Spinal cord (tissue), 10 donors: Measurements from ENCODE around the gene PPM1G. TPM values are rescaled to one million over a fixed set of nuclear protein-coding genes. Genes with fewer than 3 reads are reported as not detected.

ENCODE experiments used
- DNase-seq, 6 donors: peaks; one replicate each; pipeline versions ENCODE4 v3.0.0 to v3.0.0-alpha.2; 2013 to 2015; ENCODE audit warnings: low spot score in 6 of 6, low read depth in 4 of 6
- H3K27ac ChIP-seq: one replicate; pipeline ENCODE4 v1.5.1; 2013; ENCODE audit warnings: low read depth, low read length, control low read depth
- H3K27me3 ChIP-seq: one replicate; pipeline ENCODE4 v1.6.1; 2013; ENCODE audit warnings: low read length; ENCODE audit not compliant: control insufficient read depth, insufficient read depth
- H3K36me3 ChIP-seq: one replicate; pipeline ENCODE4 v1.6.1; 2013; ENCODE audit warnings: low read length; ENCODE audit not compliant: control insufficient read depth, insufficient read depth
- H3K4me1 ChIP-seq: one replicate; pipeline ENCODE4 v1.6.1; 2013; ENCODE audit warnings: low read length; ENCODE audit not compliant: control insufficient read depth, insufficient read depth
- H3K4me3 ChIP-seq: one replicate; pipeline ENCODE4 v1.5.1; 2013; ENCODE audit warnings: low read depth, low read length, control low read depth
- H3K9me3 ChIP-seq: one replicate; pipeline ENCODE4 v1.6.1; 2013; ENCODE audit warnings: low read length; ENCODE audit not compliant: control insufficient read depth, insufficient read depth
- WGBS: methylation state at CpG from one replicate; pipeline ENCODE4 v1.1.5; 2013; ENCODE audit warnings: missing lambda C conversion rate; ENCODE audit not compliant: insufficient coverage; 5-methylcytosine and 5-hydroxymethylcytosine counted together
- long read RNA-seq, 4 donors: transcript quantifications; one replicate each; lab custom pipeline, GENCODE V29; 2026
- polyA plus RNA-seq, 2 donors: library from polyadenylated mRNA; unstranded; fragments of 120-200 nt; gene quantifications; one replicate each; pipeline ENCODE4 v1.2.1, GENCODE V29; 2013; ENCODE audit not compliant: insufficient read length in 2 of 2
- total RNA-seq, 2 donors: library from RNA; depleted of rRNA in 1 of 2; stranded (reverse); fragments of 120-200 nt in 1 of 2; fragments of >200 nt in 1 of 2; gene quantifications; one replicate each; pipeline versions ENCODE4 v1.2.3 to v1.2.4, GENCODE V29; 2013 to 2014
- donor health status: healthy.

PPM1G gene
- total RNA-seq (10 to 100 TPM; 40.2 to 69.8 TPM), polyA plus RNA-seq (10 to 100 TPM; 94.8 to 96.1 TPM)
- long read RNA-seq, donor 1, transcript PPM1G-201 (10 exons, 2,311 nt), result major isoform, 22 of 73 reads
- long read RNA-seq, donor 1, partial matches to known transcripts, result 51 of 73 reads
- long read RNA-seq, donor 1, other reads (novel, unspliced or antisense), result 0 of 73 reads
- long read RNA-seq, donor 2, transcript PPM1G-201 (10 exons, 2,311 nt), result major isoform, 7 of 28 reads
- long read RNA-seq, donor 2, partial matches to known transcripts, result 21 of 28 reads
- long read RNA-seq, donor 2, other reads (novel, unspliced or antisense), result 0 of 28 reads
- long read RNA-seq, donor 3, transcript PPM1G-201 (10 exons, 2,311 nt), result major isoform, 9 of 31 reads
- long read RNA-seq, donor 3, partial matches to known transcripts, result 22 of 31 reads
- long read RNA-seq, donor 3, other reads (novel, unspliced or antisense), result 0 of 31 reads
- long read RNA-seq, donor 4, transcript PPM1G-201 (10 exons, 2,311 nt), result major isoform, 12 of 32 reads
- long read RNA-seq, donor 4, partial matches to known transcripts, result 20 of 32 reads
- long read RNA-seq, donor 4, other reads (novel, unspliced or antisense), result 0 of 32 reads

DNA sequence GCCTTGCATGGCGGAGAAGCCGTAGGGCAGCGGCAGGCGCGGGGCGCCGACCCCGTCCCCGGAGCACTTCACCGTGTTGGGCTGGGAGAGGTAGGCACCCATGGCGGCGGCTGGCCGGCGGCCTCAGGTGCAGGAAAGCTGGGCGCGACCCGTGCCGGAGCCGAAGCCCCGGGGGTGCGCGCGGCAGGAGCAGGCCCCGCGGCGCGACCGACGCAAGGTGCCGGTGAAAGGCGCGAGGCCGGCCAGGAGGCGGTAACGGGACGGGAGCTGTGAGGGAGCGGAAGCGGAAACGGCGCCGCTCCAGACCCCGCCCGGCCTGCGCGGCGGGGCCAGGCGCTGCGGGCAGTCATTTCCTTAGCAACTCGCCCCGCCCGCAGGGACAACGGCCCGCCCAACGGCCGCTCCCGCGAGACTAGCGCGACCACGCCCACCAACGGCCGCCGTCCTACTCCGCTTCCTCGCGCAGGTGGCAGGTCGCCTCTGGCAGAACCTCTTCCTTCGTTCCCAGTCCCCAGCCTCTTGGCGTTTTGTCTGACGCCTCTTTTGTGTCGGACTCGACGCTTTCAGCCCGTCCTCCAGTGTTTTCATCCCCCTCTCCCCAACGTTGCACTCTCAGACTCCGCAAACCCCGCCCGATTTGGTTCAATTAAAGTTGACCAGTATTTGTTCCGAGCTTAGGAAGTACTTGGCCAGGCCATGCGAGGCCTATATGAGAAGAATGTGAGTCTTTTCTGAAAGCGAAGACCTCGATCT lies at the start of gene PPM1G:
PPM1G (minus strand) TSS at position 271 of the 753 bp plus-strand sequence; CDS start at position 102, 169 bp downstream.
- peak within 1 kb of the TSS; percentile 88 for H3K4me3 ChIP-seq
- H3K36me3 ChIP-seq, result peaks cover 11% of the 10 kb centered on the region
- peak; percentile 75 to 97 (median 87) for DNase-seq
- no peaks in the 10 kb centered on the region for H3K27me3 ChIP-seq
- peak within 1 kb of the TSS; percentile 84 for H3K27ac ChIP-seq
- no peaks in the 10 kb centered on the region for H3K9me3 ChIP-seq
- peaks cover 5% of the 10 kb centered on the region for H3K4me1 ChIP-seq
- under 1% methylated on average over 79 of the region's 82 CpGs for WGBS

DNA sequence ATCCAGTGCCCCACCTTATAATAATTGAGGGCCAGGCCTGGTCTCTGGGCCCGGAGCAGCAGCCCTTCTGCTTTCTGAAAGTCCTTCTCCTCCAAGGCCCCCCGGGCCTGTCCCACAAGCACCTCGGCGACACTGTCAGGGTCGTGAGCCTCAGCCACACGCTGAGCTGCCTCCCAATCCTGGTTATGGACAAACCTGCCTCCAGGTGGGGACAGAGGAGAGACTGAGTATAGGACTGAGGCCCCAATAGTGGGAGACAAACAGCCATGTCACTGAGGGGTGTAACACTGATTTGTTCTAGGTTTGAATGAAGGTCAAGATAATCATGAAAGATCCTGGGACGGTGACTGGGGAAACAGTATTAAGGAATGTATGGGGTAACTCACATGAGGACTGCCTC lies 44.6 kb upstream of the PPM1G start:
- Histone ChIP-seq H3K4me3 (no peak overlapping the region), H3K9me3 (no peaks in the 10 kb centered on the region), H3K27me3 (no peaks in the 10 kb centered on the region), H3K27ac (no peak overlapping the region), H3K36me3 (peaks cover 75% of the 10 kb centered on the region), H3K4me1 (no peaks in the 10 kb centered on the region)
- no peak for DNase-seq
- 88% methylated on average over 6 of the region's 7 CpGs for WGBS

GRCh38 chr2:27451095-27451494 lies 41.7 kb upstream of the PPM1G start:
- WGBS, result no CpG with 5 or more reads among the region's 1 CpG

DNA sequence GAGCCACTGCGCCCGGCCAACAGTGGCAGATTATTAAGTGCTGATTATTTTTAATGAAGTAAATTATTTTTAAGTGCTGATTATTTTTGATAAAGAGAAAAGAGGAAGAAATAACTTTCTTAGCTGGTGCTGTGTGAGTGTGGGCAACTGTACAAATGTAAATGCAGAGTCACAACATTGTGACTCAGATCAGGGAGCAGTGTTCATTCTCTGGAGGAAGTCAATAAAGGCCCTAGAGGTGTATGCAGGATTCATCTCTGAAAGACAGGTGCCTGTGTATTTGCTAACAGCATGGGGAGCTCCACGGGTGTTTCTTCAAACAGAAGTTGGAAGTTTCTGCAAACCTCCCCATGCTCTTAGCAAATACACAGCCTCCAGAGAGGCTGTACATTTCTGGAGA lies 39.0 kb upstream of the PPM1G start:
- H3K27ac ChIP-seq, result no peak overlapping the region
- H3K9me3 ChIP-seq, result no peaks in the 10 kb centered on the region
- WGBS, result 85% methylated on average over 3 of the region's 3 CpGs
- H3K36me3 ChIP-seq, result peaks cover 59% of the 10 kb centered on the region
- no peaks in the 10 kb centered on the region for H3K27me3 ChIP-seq
- no peak overlapping the region for H3K4me3 ChIP-seq
- DNase-seq, result no peak
- no peaks in the 10 kb centered on the region for H3K4me1 ChIP-seq

More at GRCh38 chr2:27451095-27451494, 41.7 kb upstream of the PPM1G start:
- Histone ChIP-seq H3K36me3 (peaks cover 70% of the 10 kb centered on the region), H3K9me3 (no peaks in the 10 kb centered on the region), H3K27ac (no peak overlapping the region), H3K4me1 (no peaks in the 10 kb centered on the region), H3K4me3 (no peak overlapping the region), H3K27me3 (no peaks in the 10 kb centered on the region)
- DNase-seq, result no peak

GRCh38 chr2:27446057-27446456 lies 36.7 kb upstream of the PPM1G start:
- no peak for DNase-seq
- Histone ChIP-seq H3K36me3 (peaks cover 67% of the 10 kb centered on the region), H3K27me3 (no peaks in the 10 kb centered on the region), H3K27ac (no peak overlapping the region), H3K4me3 (no peak overlapping the region), H3K9me3 (no peaks in the 10 kb centered on the region), H3K4me1 (peaks cover 13% of the 10 kb centered on the region)
- WGBS, result 89% methylated on average over 1 of the region's 3 CpGs

GRCh38 chr2:27445615-27446014 lies 36.2 kb upstream of the PPM1G start:
- H3K27ac ChIP-seq, result no peak overlapping the region
- no peaks in the 10 kb centered on the region for H3K27me3 ChIP-seq
- 100% methylated on average over 5 of the region's 8 CpGs for WGBS
- peaks cover 71% of the 10 kb centered on the region for H3K36me3 ChIP-seq
- no peaks in the 10 kb centered on the region for H3K9me3 ChIP-seq
- no peak overlapping the region for H3K4me3 ChIP-seq
- no peak for DNase-seq
- peaks cover 13% of the 10 kb centered on the region for H3K4me1 ChIP-seq

- 100% methylated on average over 4 of the region's 8 CpGs for WGBS
- Histone ChIP-seq H3K27me3 (no peaks in the 10 kb centered on the region), H3K4me3 (no peak overlapping the region), H3K36me3 (peaks cover 73% of the 10 kb centered on the region), H3K4me1 (peaks cover 13% of the 10 kb centered on the region), H3K9me3 (no peaks in the 10 kb centered on the region), H3K27ac (no peak overlapping the region)
- no peak for DNase-seq
Observed at GRCh38 chr2:27445155-27445554, 35.8 kb upstream of the PPM1G start.

DNA sequence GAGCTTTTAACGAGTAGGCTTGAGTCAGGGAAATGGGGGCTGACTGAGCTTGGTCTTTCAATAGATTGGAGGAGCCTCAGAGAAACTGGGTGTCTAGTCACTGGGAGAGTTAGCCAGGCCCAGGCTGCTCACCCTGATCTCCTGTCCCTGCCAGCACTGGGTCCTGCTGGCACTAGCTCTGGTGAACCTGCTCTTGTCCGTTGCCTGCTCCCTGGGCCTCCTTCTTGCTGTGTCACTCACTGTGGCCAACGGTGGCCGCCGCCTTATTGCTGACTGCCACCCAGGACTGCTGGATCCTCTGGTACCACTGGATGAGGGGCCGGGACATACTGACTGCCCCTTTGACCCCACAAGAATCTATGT lies 33.5 kb upstream of the PPM1G start:
- WGBS, result 80% methylated on average over 6 of the region's 6 CpGs
- Histone ChIP-seq H3K4me3 (no peak overlapping the region), H3K27me3 (no peaks in the 10 kb centered on the region), H3K4me1 (peaks cover 13% of the 10 kb centered on the region), H3K9me3 (no peaks in the 10 kb centered on the region), H3K27ac (no peak overlapping the region), H3K36me3 (peaks cover 77% of the 10 kb centered on the region)
- no peak for DNase-seq

DNA sequence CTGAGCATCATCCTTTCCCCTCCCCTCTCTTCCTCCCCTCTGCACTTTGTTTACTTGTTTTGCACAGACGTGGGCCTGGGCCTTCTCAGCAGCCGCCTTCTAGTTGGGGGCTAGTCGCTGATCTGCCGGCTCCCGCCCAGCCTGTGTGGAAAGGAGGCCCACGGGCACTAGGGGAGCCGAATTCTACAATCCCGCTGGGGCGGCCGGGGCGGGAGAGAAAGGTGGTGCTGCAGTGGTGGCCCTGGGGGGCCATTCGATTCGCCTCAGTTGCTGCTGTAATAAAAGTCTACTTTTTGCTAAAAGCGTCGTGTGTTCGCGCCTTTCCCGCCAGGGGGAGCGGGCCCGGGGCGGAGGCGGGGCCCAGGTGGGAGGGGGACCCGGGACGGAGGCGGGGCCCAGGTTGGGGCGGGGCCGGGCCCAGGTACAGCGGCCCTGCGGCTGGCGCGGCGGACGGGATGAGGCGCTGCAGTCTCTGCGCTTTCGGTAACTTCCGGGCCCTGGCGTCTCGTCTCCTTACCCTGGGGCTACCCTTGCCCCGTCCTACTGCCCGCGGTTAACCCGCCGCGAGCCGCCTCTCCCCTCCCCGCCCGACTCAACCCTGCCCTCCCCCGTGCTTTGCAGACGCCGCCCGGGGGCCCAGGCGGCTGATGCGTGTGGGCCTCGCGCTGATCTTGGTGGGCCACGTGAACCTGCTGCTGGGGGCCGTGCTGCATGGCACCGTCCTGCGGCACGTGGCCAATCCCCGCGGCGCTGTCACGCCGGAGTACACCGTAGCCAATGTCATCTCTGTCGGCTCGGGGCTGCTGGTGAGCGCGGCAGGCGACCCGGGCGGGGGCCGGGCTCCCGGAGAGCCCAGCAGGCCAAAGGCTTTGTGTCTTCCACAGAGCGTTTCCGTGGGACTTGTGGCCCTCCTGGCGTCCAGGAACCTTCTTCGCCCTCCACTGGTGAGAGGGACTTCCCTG lies 32.8 kb upstream of the PPM1G start, which contains the start of gene KRTCAP3:
KRTCAP3 (plus strand) TSS at position 424 of the 962 bp plus-strand sequence; CDS start at position 456, 32 bp downstream.
- H3K4me3 ChIP-seq, result no peak within 1 kb of the TSS
- no peaks in the 10 kb centered on the region for H3K9me3 ChIP-seq
- WGBS, result 20% methylated on average over 80 of the region's 80 CpGs
- no peaks in the 10 kb centered on the region for H3K27me3 ChIP-seq
- H3K4me1 ChIP-seq, result peaks cover 13% of the 10 kb centered on the region
- peak in 2 of 6 donors; percentile 28 to 51 for DNase-seq
- no peak within 1 kb of the TSS for H3K27ac ChIP-seq
- H3K36me3 ChIP-seq, result peaks cover 77% of the 10 kb centered on the region
